Activated CD8-positive, alpha-beta memory T cell treated with anti-CD3 and anti-CD28 coated beads for 4 hours (primary cell): ENCODE data around the gene MKI67.
"Not testable (repeated sequence)": the region's sequence is repeated elsewhere in the genome, so short reads cannot be mapped to it uniquely, and the experiment has no call there.

Experiments used
- DNase-seq, 2 donors: peaks; one replicate each; pipeline ENCODE4 v3.0.0-alpha.2; 2020; ENCODE audit warnings: low read depth in 2 of 2

MKI67 gene

GRCh38 chr10:128125944-128126764 is at the start of gene MKI67:
MKI67 (minus strand) TSS chr10:128126423; CDS start chr10:128125667, 756 bp downstream.
- DNase-seq: peak; percentile 81 to 83

GRCh38 chr10:128174581-128175559 is 48.6 kb upstream of the MKI67 start:
- DNase-seq: no peak

- DNase-seq: no peak
These were observed 47.2 kb upstream of the MKI67 start for GRCh38 chr10:128173386-128173785.

GRCh38 chr10:128172756-128173155 is 46.5 kb upstream of the MKI67 start:
- no peak for DNase-seq

DNA sequence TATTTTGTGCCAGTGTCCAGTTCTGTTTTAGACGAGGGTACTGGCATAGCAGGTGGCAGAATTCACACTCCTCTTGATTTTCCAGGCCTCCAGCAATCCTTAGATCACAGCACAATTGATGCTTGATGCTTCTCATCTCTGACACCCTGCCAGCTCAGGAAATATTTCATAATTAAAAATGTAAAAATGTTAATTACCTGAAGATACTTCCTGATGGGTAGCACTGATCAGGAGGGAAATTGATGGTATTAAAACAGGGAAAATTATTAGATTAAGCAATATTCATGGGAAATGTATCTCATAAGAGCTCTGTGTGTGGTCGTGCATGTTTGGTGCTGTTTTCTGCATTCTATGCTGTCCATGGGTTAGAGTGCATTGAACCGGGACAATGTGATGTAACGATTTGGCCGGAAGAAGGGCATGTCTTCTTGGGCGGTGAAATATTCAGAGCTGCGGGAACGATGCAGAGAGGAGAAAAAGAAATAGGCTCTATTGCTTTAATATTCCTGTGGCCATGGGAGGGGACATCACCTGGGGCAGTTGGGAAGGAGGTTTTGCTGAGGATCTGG is 43.7 kb upstream of the MKI67 start:
- DNase-seq: no peak

DNA sequence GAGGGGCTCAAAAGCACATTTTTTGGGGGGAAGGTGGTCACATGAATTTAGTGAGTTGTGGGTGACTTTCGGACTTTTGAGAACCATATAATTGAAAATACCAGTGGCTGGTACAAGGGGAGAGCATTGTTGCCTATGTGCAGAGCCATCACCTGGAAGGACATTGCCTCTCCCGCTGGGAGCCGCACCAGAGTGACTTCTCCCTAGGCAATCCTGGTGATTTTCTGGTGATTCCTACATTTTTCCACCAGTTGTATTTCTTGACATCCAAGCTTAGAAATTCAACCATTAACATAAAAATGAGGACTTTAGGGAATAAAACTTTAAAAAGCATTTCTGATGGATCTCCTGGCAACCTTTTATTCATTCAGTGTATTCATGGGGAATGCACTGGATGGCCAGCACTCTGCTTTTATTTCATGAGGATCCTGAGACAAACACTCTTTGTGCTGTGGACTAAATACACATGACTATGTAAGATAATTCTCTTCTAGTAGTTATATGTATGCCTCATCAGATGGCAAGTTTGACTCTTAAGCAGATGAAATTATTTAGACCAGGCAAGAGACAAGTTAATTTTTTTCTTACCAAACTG is 41.8 kb upstream of the MKI67 start:
- DNase-seq: no peak

GRCh38 chr10:128167123-128167522 is 40.9 kb upstream of the MKI67 start:
- DNase-seq: not testable (repeated sequence)

DNA sequence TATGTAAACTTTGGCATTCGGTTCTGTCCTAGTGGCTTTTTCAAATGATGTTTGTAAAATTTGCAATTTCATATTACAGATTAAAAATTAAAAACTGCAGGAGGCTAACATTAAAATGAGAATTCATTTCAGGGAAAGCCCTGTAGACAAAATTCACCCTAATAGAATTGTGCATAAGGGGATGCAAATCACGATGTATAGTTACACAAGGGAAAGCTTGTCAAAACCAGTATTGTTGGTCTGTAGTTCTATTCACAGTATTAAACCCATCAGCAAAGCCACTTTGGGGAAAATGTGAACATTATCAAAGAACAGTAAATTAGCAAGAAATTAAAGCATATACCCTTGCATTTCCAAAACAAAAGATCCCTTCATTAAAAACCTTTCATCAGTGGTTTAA is 39.9 kb upstream of the MKI67 start:
- DNase-seq: no peak

DNA sequence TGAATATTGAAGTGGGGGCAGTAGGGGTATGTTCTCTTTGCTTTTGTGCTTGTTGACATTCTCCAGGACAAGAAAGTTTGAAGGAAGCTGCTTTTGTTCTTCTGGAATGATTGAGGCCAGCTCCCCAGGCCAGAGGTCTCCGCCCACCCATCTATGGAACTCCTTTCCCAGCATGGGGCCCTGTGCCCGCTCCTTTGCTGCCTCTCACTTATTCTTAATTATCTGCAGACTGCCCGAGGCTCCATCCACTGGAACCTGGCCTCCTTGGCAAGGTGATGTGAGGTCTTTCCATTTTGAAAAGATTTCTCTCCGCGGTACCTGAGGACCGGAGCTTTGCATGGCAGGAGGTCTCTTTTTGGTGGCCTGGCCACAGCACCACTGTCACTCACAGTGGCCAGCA is 39.3 kb upstream of the MKI67 start:
- no peak for DNase-seq

GRCh38 chr10:128163701-128164100 is 37.5 kb upstream of the MKI67 start:
- no peak for DNase-seq

DNA sequence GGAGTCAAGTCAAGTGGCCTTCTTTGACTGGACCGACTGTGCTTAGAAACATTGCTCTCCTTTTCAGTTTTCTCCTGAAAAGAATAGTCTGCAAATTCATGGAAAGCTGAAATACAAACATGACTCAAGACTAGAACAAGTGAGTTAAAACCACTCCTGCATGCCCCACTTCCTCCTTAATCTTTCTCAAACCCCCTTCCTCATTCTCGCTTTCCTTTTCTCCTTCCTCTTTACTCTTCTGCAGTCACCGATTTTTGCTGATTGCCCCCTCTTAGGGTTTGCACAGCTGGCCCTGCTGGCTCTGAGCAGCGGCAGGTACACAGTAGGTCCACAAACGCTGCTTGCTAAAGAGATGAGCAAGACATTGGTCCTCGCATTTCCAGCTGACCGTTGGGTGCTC is 34.8 kb upstream of the MKI67 start:
- DNase-seq: no peak

GRCh38 chr10:128160297-128160711 is 34.1 kb upstream of the MKI67 start:
- DNase-seq: no peak

DNA sequence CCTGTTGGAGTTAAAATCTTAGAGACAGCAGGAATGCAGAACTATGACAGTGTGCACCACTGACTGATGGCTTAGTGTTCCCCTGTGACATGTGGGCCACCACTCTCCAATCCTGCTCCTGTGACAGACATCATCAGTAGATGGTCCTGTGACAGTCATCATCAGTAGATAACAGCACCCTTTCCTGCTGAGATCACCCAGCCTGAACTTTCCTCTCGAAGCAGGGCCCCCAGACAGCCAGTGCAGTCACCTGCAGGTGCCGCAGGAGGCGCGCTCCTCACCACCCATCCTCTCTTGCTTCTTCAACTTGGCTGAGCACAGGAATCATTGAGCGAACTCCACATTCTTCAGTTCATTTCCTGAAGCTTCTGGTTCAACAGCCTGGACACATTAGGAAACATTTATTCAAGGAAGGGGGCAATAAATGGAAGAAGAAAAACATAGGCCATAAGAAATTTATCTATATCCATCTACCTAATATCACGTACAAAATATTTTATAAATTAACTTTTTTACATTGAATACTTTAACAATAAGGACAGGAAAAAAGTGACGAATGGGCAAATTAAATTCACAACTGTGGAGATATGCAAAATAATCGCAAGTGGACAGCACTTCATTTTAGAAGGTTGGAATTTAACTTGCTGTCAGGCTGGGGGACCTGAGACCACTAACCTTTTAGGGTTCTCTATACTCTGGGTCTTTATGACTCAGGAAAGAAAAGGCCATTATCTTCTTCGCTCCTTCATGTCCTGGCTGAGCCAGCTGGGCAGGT is 32.0 kb upstream of the MKI67 start:
- DNase-seq: no peak

DNA sequence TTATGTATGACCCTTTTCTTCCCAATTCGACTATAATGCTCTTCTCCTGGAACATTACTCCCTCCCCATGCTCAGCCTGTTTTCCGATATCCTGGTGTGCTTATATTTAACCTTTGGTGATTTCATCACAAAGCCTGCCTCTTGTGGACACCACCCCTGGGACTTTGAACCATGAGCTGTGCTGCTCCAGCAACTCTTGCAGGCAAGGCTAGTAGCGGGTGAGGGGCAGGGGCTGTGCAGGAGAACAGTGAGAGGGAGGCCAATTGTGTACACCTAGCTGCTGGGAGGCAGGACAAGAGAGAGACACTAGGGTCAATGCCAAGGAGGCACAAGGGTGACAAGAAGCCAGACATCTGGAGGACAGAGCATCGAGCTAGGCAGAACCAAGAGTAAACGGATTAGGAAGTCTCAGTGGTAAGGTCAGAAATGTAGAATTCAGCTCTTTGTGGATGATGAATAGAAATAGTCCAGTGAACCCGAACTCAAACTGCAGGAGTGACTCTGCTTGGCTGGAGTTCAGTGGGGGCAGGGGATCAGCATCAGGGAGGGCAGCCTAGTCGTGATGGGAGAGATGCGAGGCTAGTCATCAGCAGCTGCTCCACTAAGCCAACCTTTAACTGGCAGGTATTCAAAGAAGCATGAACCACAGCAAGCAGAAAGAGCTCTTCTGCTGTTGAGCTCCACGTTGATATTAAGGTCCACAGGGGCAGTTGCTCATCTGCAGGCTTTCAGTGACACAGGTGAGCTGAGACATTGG is 31.0 kb upstream of the MKI67 start:
- no peak for DNase-seq

- DNase-seq: no peak
These were observed 26.7 kb upstream of the MKI67 start for GRCh38 chr10:128152741-128153580.

DNA sequence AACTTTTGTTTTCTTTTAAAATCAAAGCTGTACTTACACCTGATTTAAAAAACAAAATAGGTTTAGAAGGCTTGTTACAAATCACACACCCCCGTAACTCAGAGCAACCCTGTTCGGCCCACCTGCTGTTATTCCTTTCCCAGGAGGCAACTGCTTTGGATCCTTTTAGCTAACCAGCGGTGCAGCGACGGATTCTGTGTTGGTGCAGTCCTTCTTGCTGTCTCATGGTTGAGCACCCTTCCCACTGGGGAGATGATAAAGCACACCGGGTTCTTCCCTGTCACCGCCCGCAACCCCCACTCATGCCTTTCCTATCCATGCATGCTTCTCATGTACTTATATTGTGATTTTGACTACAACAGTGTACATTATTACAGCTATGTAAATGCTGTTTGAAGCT is 24.8 kb upstream of the MKI67 start:
- no peak for DNase-seq

- DNase-seq: no peak
These were observed 24.3 kb upstream of the MKI67 start for GRCh38 chr10:128150561-128150960.

- DNase-seq: peak; percentile 47 to 53
These were observed 23.8 kb upstream of the MKI67 start for GRCh38 chr10:128150045-128150493.

DNA sequence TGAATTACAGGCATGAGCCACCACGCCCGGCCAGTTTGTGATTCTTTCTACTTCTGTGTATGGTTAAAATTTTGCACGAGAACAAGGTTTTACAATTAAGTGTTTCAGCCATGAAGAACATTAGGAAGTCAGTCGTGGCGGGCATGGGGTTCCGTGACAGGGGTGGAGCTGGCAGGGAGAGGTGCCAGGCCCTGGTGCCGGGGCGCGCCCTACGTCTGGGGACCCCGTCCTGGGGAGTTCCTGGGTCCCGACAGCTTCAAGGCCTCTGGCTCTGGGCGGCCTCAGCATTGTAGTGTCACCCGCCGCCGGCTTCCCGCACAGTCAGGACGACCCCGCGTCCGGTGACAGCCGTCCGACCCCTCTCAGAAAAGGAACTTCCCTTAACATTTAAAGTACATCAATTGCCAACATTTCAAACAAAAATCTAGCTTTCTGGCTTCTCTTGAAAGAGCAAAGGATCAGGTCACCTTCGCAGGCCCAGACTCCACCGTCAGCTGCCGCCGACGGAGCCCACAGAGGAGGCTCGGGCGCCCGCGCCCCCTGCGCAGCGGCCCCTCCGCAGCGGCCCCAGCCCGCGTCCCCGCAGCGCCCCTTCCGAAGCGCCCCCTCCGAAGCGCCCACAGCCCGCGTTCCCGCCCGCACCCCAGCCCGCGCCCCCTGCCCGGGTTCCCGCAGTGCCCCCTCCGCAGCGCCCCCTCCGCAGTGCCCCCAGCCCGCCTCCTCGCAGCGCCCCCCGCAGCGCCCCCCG is 23.2 kb upstream of the MKI67 start:
- DNase-seq: no peak
